ENCODE results near the gene CTLA4.

CTLA4 gene

DNA sequence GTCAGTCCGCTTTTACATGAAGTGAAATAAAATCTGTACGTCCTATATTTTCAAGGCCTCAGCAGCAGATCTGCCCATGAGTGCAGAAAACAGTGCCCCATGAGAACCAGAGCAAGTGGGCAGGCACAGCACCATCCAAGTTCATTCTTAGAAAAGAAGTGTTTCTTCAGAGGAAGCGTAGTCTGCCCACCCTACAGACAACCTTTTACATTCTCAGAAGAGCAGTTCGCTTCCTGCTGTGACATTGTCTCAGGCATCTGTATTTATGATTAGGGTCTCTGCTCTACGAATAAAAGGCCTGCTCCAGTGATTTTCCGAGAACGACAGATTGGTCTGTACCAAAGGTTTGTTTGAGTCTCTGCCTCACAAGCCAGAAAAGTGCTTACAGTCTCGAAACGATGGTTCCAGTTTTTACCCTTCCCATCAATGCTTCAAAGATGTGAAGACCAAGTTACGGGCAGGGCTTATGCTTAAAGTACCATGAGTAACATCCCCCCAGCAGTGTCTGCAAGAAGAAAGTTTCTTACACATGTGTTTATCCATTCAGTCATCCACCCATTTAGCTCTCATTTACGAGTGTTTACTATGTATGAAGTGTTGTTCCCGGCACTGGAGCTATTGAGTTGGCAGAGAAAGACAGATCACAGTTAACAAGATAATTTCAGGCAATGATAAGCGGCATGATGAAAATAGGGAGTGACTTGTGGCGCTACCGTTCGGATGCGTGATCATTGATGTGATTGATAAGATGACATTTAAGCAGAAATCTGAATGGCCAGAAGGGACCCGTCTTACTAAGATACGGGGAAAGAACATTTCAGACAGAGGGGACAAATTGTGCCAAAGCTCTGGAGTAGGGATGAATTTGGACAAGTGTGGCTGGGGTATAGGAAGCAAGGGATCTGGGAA is 31.4 kb upstream of the CTLA4 start:
- DNase-seq (ENCODE audit: insufficient read length) = no peak
- no peak for FAIRE-seq
- TF ChIP-seq TAF1 (IDR thresholded peaks at IDR 0.05; ENCODE audit: borderline replicate concordance, low read depth, low read length) (no peak), POLR2AphosphoS5 (IDR thresholded peaks at IDR 0.05; ENCODE audit: low read depth, low read length) (no peak), POLR2A (IDR thresholded peaks at IDR 0.05; ENCODE audit: low read depth, low read length) (no peak)

DNA sequence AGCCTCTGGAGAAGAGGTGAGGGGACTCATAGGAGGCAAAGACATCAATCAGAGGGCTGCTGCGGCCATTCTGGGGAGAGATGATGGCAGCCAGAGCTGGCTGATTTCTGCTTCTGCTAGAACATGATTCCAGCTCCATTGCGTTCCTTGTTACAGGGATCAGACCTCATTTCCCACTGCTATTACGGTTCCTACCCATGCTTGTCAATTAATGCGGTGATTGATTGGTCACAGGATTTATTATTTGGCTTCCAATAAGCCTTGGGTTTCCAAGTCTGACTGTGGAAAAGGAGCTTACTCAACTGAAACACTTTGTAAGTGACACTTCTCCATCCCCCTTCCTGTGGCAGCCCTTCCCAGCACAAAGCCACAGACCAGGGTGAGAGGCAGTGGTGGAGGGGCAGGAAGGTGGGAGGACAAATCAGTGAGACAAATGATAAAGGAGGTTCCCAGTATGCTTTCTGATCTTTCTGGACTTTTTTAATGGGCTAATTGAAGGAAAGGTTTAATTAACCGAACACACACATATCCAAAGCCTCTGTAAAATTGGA is 26.8 kb upstream of the CTLA4 start:
- no peak for TF ChIP-seq TAF1 (IDR thresholded peaks at IDR 0.05; ENCODE audit: borderline replicate concordance, low read depth, low read length)
- TF ChIP-seq POLR2A (IDR thresholded peaks at IDR 0.05; ENCODE audit: low read depth, low read length) = no peak
- no peak for TF ChIP-seq POLR2AphosphoS5 (IDR thresholded peaks at IDR 0.05; ENCODE audit: low read depth, low read length)
- DNase-seq (ENCODE audit: insufficient read length) (no peak), FAIRE-seq (no peak)

DNA sequence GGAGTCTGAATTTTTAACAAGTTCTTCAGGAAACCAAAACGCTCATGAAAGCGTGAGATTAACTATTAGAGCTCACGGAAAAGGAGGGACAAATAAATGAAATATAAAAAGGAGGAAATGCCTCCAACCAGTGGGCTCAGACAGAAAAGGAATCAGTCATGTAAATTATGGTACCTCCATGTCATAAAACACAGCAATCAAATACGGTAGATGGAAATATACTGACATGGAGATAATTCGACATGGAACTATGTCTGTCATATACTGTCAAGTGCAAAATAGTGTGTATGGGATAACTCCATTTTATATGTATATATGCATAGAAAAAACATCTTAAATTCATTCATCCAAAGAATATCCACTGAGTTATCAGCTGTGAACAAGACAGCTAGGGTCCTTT is 25.9 kb upstream of the CTLA4 start:
- DNase-seq (ENCODE audit: insufficient read length) (no peak), FAIRE-seq (no peak)
- TF ChIP-seq POLR2A (IDR thresholded peaks at IDR 0.05; ENCODE audit: low read depth, low read length) (no peak), TAF1 (IDR thresholded peaks at IDR 0.05; ENCODE audit: borderline replicate concordance, low read depth, low read length) (no peak), POLR2AphosphoS5 (IDR thresholded peaks at IDR 0.05; ENCODE audit: low read depth, low read length) (no peak)

DNA sequence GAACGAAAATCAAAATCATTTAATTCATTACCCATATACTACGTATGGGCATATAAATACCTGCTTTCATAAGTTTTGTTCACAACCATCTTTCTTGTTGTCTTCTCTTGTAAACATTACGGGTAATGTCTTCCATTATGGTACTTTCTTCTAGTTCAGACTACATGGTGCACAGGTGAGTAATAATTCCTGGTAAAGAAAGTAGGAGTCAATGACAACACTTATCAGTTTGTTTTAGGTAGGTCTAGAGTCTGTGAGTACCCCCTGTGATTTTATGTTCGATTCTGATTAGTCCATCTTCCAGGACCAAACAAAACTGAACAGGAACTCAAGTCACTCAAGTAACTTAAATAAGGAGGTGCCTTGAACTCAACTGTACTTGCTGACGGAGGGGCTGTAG is 25.2 kb upstream of the CTLA4 start:
- no peak for TF ChIP-seq POLR2AphosphoS5 (IDR thresholded peaks at IDR 0.05; ENCODE audit: low read depth, low read length)
- DNase-seq (ENCODE audit: insufficient read length) (no peak), FAIRE-seq (no peak)

DNA sequence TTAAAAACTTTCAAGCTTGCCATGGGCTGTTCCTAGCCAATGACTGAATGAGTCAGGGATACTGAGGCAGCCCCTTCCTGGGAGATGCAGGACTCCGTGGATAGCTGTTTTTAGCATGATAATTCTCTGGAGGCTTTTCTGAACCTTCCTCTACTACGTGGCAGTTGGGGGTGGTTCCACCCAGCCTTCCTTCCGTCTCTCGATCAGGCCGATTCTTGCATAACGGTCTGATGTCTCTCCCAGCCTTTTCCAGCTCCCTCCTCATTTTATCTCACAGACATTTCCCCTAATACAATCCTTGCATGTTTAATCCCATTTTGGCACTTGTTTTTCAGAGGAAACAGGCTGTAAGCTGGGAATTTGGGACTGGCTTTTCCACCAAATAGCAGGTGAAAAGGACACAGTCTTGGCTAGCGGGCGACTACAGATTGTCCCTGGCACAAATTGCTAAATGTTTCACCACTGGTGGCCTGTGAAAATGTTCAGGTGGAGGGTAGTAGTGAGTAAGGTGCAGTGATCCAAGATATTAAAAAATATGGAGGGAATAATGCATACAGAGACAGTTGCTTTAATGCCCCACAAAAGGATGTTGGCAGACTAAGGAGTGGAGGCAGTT is 21.0 kb upstream of the CTLA4 start:
- TF ChIP-seq TAF1 (IDR thresholded peaks at IDR 0.05; ENCODE audit: borderline replicate concordance, low read depth, low read length) (no peak), POLR2A (IDR thresholded peaks at IDR 0.05; ENCODE audit: low read depth, low read length) (no peak), POLR2AphosphoS5 (IDR thresholded peaks at IDR 0.05; ENCODE audit: low read depth, low read length) (no peak)
- FAIRE-seq (no peak), DNase-seq (ENCODE audit: insufficient read length) (no peak)

DNA sequence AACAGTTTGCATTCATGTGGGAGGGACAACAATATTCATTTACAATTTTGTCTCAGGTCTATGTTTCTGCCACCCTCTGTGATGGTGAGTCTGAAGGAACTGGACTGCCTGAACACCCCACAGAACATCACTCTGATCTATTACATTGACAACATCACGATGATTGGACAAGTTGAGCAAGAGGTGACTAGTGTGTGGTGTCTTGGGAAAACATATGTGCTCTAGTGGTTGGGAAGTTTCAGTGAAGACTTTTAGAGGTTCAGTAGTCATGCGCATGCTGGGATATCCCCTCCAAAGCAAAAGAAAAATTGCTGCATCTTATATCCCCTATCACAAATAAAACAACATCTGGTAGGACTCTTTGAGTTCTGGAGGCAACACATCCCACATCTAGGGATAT is 18.6 kb upstream of the CTLA4 start:
- TF ChIP-seq POLR2AphosphoS5 (IDR thresholded peaks at IDR 0.05; ENCODE audit: low read depth, low read length) (no peak), POLR2A (IDR thresholded peaks at IDR 0.05; ENCODE audit: low read depth, low read length) (no peak), TAF1 (IDR thresholded peaks at IDR 0.05; ENCODE audit: borderline replicate concordance, low read depth, low read length) (no peak)
- FAIRE-seq (no peak), DNase-seq (ENCODE audit: insufficient read length) (no peak)

DNA sequence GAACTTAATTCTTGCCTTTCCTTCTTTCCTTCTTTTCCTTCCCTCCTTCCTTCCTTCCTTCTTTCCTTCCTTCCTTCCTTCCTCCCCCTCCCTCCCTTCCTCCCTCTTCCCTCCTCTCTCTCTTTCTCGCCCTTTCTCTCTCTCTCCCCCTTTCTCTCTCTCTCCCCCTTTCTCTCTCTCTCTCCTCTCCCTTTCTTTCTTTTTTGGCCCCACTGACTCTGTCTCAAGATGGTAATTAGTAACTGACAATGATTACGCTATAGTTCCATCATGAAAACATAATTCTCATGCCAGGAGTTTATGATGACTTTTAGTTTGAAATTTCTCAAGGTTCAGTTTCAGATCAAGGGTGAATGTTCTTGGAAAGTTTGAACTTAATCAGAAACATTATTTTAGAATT is 14.8 kb upstream of the CTLA4 start:
- FAIRE-seq (no peak), DNase-seq (ENCODE audit: insufficient read length) (no peak)
- TF ChIP-seq TAF1 (IDR thresholded peaks at IDR 0.05; ENCODE audit: borderline replicate concordance, low read depth, low read length) (no peak), POLR2A (IDR thresholded peaks at IDR 0.05; ENCODE audit: low read depth, low read length) (no peak), POLR2AphosphoS5 (IDR thresholded peaks at IDR 0.05; ENCODE audit: low read depth, low read length) (no peak)

DNA sequence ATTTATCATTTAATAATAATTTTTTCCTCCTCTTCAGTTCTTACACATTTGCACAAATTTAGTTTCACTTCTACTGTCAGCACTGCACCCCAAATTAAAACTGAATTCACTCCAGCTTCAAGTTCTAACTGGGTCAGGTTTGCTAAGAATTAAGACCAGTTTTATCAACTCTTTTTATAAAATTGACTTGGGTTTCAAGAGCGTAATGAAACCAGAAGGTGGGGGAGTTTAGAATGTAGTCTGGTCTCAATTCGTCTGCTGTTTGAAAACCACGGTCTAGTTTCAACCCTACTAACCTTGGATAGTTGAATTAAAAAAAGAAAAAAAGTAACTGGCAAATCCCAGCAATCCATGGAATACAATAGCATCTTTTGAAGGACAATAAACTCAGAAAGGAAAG is 14.3 kb upstream of the CTLA4 start:
- DNase-seq (ENCODE audit: insufficient read length) = no peak
- no peak for FAIRE-seq
- TF ChIP-seq TAF1 (IDR thresholded peaks at IDR 0.05; ENCODE audit: borderline replicate concordance, low read depth, low read length) (no peak), POLR2A (IDR thresholded peaks at IDR 0.05; ENCODE audit: low read depth, low read length) (no peak), POLR2AphosphoS5 (IDR thresholded peaks at IDR 0.05; ENCODE audit: low read depth, low read length) (no peak)

DNA sequence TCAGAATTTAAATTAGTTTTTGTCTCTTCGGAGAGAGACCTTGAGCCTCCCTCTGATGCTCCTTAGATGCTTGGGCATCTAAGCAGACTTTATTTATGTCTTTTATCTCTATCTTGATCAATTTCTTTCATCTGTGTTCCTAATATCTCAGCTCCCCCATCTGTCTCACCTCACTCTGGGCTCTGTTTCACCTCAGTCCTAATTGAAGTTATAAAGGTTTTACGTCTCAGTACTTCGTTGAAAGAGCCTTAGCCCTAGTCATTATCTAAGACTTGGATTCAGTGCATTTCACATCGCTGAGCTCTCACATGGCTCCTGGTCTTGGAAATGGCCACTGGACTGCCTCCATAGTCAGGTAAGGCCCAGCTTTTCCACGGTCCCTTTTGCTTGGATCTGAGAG is 13.8 kb upstream of the CTLA4 start:
- FAIRE-seq (no peak), DNase-seq (ENCODE audit: insufficient read length) (no peak)
- TF ChIP-seq TAF1 (IDR thresholded peaks at IDR 0.05; ENCODE audit: borderline replicate concordance, low read depth, low read length) = no peak
- no peak for TF ChIP-seq POLR2AphosphoS5 (IDR thresholded peaks at IDR 0.05; ENCODE audit: low read depth, low read length)
- TF ChIP-seq POLR2A (IDR thresholded peaks at IDR 0.05; ENCODE audit: low read depth, low read length) = no peak

DNA sequence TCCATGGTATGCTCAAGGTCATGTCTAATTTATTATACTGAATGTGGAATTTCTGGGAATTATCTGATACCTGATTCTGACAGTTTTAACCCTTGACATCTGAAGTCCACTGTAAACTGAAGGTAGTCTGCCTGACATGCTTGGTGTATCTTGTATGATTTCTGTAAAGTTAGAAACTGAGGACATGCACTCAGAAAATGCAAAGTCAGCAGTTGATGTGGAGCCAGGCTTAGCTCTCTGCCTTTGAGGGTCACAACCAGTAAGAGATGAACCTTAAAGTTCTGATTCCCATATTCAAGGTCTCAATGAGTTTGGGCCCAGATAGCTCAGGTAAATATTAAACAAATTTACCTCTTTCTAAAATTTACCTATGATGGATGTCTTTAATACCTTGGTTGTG is 12.3 kb upstream of the CTLA4 start:
- no peak for DNase-seq (ENCODE audit: insufficient read length)
- FAIRE-seq = peak; percentile 40
- TF ChIP-seq POLR2AphosphoS5 (IDR thresholded peaks at IDR 0.05; ENCODE audit: low read depth, low read length) (no peak), TAF1 (IDR thresholded peaks at IDR 0.05; ENCODE audit: borderline replicate concordance, low read depth, low read length) (no peak), POLR2A (IDR thresholded peaks at IDR 0.05; ENCODE audit: low read depth, low read length) (no peak)

DNA sequence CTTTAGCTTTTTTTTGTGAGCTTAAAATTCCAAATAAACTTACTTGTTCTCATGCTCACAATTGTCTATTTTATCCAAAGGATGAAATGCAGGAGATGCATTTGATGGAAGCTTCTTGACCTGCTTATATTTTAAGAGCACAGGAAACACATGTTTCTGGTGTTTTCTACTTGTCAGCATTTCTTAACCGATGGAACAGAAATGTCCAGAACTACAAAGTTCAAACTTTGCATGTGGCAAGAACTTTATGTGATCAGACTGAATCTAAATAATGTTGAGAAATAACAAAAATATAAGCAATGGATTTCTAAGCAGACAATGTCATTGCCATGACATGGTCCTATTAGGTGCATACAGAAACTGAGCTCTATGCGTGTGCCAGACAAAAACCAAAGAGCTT is 9.9 kb upstream of the CTLA4 start:
- TF ChIP-seq POLR2AphosphoS5 (IDR thresholded peaks at IDR 0.05; ENCODE audit: low read depth, low read length) (no peak), POLR2A (IDR thresholded peaks at IDR 0.05; ENCODE audit: low read depth, low read length) (no peak), TAF1 (IDR thresholded peaks at IDR 0.05; ENCODE audit: borderline replicate concordance, low read depth, low read length) (no peak)
- DNase-seq (ENCODE audit: insufficient read length) (no peak), FAIRE-seq (no peak)

DNA sequence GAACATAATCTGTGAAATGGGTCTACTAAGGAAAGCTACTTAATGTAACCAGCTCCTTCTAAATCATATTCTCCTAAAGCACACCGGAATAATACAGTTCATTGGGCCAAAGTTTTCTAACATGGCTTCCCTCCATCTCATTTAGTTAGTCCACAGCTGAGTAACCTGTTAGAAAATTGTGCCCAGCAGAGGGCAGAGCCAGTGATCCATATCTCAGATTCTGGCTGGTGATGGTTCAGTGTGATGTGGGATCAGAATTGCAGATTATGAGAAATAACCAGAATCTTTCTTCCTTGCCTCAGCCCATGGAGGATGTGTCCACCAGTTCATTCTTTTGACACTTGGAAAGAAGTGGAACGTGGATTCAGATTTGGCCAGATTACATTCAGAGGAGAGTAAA is 9.4 kb upstream of the CTLA4 start:
- FAIRE-seq = no peak
- TF ChIP-seq POLR2AphosphoS5 (IDR thresholded peaks at IDR 0.05; ENCODE audit: low read depth, low read length) = no peak
- TF ChIP-seq POLR2A (IDR thresholded peaks at IDR 0.05; ENCODE audit: low read depth, low read length) = no peak
- no peak for TF ChIP-seq TAF1 (IDR thresholded peaks at IDR 0.05; ENCODE audit: borderline replicate concordance, low read depth, low read length)
- DNase-seq (ENCODE audit: insufficient read length) = no peak

All from GM12892 (cell line).